Heart right ventricle (tissue), 16 donors: ENCODE measurements around the gene CATSPERB. TPM values are rescaled to one million over a fixed set of nuclear protein-coding genes. Genes with fewer than 3 reads are reported as not detected.
A peak's percentile ranks its signal among the peaks of the same experiment; 100 is the strongest.

Source experiments
- ATAC-seq, 8 donors: fragments of 200-7000 bp; cut with Tn5 transposase; one replicate each; pipeline ENCODE4 v1.9.1; 2020; ENCODE audit warnings: mild to moderate bottlenecking in 8 of 8, moderate library complexity in 8 of 8, moderate number of reproducible peaks in 1 of 8
- DNase-seq, 2 donors: peaks; one replicate each; pipeline ENCODE4 v3.0.0-alpha.2; 2020
- H3K27ac ChIP-seq, 10 donors: fragments of 200-600 bp; sonication (generic) in 2 of 10; one replicate each; pipeline versions ENCODE4 v1.5.0 to v1.8.0; 2020 to 2022; ENCODE audit warnings: mild to moderate bottlenecking in 3 of 10
- H3K27me3 ChIP-seq, 7 donors: fragments of 200-600 bp; one replicate each; pipeline ENCODE4 v1.8.0; 2021 to 2022; ENCODE audit warnings: mild to moderate bottlenecking in 2 of 7
- H3K36me3 ChIP-seq, 9 donors: fragments of 200-600 bp; sonication (generic) in 1 of 9; one replicate each; pipeline versions ENCODE4 v1.5.0 to v1.8.0; 2020 to 2022; ENCODE audit warnings: mild to moderate bottlenecking in 2 of 9
- H3K4me1 ChIP-seq, 9 donors: fragments of 200-600 bp; sonication (generic) in 1 of 9; one replicate each; pipeline versions ENCODE4 v1.5.0 to v1.8.0; 2020 to 2022; ENCODE audit warnings: mild to moderate bottlenecking in 4 of 9
- H3K4me3 ChIP-seq, 10 donors: fragments of 200-600 bp; sonication (generic) in 2 of 10; one replicate each; pipeline versions ENCODE4 v1.5.0 to v1.8.0; 2020 to 2022; ENCODE audit warnings: mild to moderate bottlenecking in 7 of 10, moderate library complexity in 2 of 10
- H3K9me3 ChIP-seq, 11 donors: fragments of 200-600 bp in 10 of 11; sonication (generic) in 2 of 11; one replicate each; pipeline versions ENCODE4 v1.5.0 to v1.8.0; 2013 to 2022; ENCODE audit warnings: mild to moderate bottlenecking in 2 of 11, control low read depth in 1 of 11, moderate library complexity in 1 of 11
- WGBS, 2 donors: extraction: QIAGEN DNeasy Blood & Tissue Kit; methylation state at CpG; one replicate each; pipeline ENCODE4 v1.1.7; 2013; ENCODE audit warnings: inconsistent platforms in 1 of 2; 5-methylcytosine and 5-hydroxymethylcytosine counted together
- intact Hi-C, 10 donors: fragments of 100-400 bp; cut with DNase I; formaldehyde crosslinking; loops; one replicate each; pipeline versions ENCODE4 v1.11.1 to v1.14.2; 2022
- polyA plus RNA-seq, 2 donors: library from polyadenylated mRNA; stranded (reverse); fragments of 200-250 nt; gene quantifications; one replicate each; pipeline ENCODE4 v1.2.3, GENCODE V29; 2013
- total RNA-seq, 10 donors: library from RNA; stranded (reverse); fragmentation: NEBNext Ultra II Directional in 3 of 10; extraction: Animal tissue kit (Norgen Biotek cat#: 25700) in 3 of 10; gene quantifications; one replicate each; pipeline versions ENCODE4 v1.2.1 to v1.2.4, GENCODE V29; 2021 to 2023
- TF ChIP-seq, protein P1 (sequence below), 9 donors: fragments of 200-600 bp; sonication (generic) in 2 of 9; IDR thresholded peaks; one replicate each; pipeline versions ENCODE4 v1.5.0 to v1.8.0; 2021 to 2022; ENCODE audit warnings: antibody characterized with exemption in 9 of 9, mild to moderate bottlenecking in 5 of 9, moderate library complexity in 1 of 9
- donor health status: Arrhythmogenic right ventricular cardiomyopathy.
- donor health status: ischemic (EF 13 %, LVEDD 7.1; RV severe dilation, severe dysfunction).
- donor health status: healthy with polysubstance abuse.
- donor health status: DM: no; HTN: yes; CAD: no.
- donor health status: DM: no; HTN: no; CAD: no.
- donor health status: ischemic (EF 25% LVEDD 6.9; RV normal size, moderate dysfunction).
- donor health status: ischemic (EF 25% LVEDD 5.7; RV mildly dilated, moderate dysfunction).
- donor health status: healthy.
- donor health status: DM: yes; HTN: yes; CAD: no.
- donor health status: Ischemic cardiomyopathy.
- donor health status: ischemic (EF 35%, LVEDD 5.7; RV mildly dilated, moderate dysfunction).
- donor health status: nonischemic (EF 11% LVEDD 7.7; RV severe dilation, severe dysfunction).
- donor health status: DM: yes; HTN: yes; CAD: no.
- donor health status: PGD.
- donor health status: ischemic (EF 29% LVEDD 5.4; RV normal size, mild dysfunction).
- donor health status: nonischemic (EF 23%, LVEDD 6.1; RV moderate dilation, normal function).

Gene CATSPERB
- total and polyA plus RNA-seq, 12 donors: 0.10 to 1.5 (median 0.57) TPM; not detected in 1

DNA sequence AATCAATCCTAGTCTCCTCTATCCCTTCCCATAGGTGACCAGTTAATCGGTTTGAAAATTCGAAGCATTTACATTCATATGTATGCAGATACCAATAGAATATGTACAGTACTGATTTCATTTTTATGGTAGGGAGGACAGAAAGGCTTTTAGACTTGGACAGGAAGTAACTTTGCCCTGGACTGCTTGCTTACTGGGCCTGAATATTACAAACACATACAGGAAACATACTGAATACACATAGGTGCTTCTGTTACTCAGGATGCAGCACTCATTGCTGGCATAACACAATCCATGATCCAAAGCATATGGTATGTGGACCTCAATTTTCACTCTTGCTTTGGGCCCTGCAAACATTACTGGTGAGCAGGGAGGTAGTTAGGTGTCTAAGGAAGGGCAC lies 71.1 kb downstream of the CATSPERB start:
- 41 to 71% methylated on average over 2 of the region's 2 CpGs for WGBS, 2 donors
- Histone ChIP-seq H3K4me1 (no peaks in the 10 kb centered on the region), H3K9me3 (peaks cover 0 to 5% (median 0%) of the 10 kb centered on the region in 11 donors), H3K27me3 (no peaks in the 10 kb centered on the region), H3K27ac (no peak overlapping the region), H3K36me3 (no peaks in the 10 kb centered on the region), H3K4me3 (no peak overlapping the region)
- ATAC-seq (no peak), DNase-seq (no peak)
- TF ChIP-seq, protein P1, sequence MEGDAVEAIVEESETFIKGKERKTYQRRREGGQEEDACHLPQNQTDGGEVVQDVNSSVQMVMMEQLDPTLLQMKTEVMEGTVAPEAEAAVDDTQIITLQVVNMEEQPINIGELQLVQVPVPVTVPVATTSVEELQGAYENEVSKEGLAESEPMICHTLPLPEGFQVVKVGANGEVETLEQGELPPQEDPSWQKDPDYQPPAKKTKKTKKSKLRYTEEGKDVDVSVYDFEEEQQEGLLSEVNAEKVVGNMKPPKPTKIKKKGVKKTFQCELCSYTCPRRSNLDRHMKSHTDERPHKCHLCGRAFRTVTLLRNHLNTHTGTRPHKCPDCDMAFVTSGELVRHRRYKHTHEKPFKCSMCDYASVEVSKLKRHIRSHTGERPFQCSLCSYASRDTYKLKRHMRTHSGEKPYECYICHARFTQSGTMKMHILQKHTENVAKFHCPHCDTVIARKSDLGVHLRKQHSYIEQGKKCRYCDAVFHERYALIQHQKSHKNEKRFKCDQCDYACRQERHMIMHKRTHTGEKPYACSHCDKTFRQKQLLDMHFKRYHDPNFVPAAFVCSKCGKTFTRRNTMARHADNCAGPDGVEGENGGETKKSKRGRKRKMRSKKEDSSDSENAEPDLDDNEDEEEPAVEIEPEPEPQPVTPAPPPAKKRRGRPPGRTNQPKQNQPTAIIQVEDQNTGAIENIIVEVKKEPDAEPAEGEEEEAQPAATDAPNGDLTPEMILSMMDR (IDR thresholded peaks at IDR 0.05): no peak
- intact Hi-C loops: no loop called here

DNA sequence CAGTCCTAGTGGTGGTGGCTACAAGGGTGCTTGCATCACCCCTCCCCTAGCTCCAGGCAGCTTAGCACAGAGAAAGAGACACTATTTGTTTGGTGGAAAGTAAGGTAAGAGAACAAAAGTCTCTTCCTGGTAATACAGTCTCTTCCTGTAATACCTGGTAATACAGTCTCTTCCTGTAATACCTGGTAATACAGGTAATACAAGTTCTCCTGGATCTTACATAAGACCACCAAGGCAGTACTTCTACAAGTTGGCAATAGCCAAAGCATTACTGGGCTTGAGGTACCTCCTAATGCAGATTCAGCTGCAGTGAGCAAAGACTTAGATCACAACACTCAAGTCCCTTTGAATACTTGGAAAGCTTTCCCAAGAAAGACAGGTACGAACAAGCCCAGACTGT lies 77.0 kb downstream of the CATSPERB start:
- ATAC-seq: no peak
- TF ChIP-seq, protein P1 (IDR thresholded peaks at IDR 0.05): no peak
- peaks cover 0 to 8% (median 0%) of the 10 kb centered on the region in 7 donors for H3K27me3 ChIP-seq
- H3K9me3 ChIP-seq: peaks cover 0 to 7% (median 0%) of the 10 kb centered on the region in 11 donors
- H3K27ac ChIP-seq: no peak overlapping the region
- no peaks in the 10 kb centered on the region for H3K4me1 ChIP-seq
- intact Hi-C loops: loop anchor here in 8 of 10 donors (5.0 to 10.0 kb wide), 4 partner anchors 257 to 342 kb away; no protein-coding TSS in a partner anchor
- no peak for DNase-seq
- no peaks in the 10 kb centered on the region for H3K36me3 ChIP-seq
- WGBS, 2 donors: 79 to 93% methylated on average over 1 of the region's 1 CpG
- H3K4me3 ChIP-seq: no peak overlapping the region

DNA sequence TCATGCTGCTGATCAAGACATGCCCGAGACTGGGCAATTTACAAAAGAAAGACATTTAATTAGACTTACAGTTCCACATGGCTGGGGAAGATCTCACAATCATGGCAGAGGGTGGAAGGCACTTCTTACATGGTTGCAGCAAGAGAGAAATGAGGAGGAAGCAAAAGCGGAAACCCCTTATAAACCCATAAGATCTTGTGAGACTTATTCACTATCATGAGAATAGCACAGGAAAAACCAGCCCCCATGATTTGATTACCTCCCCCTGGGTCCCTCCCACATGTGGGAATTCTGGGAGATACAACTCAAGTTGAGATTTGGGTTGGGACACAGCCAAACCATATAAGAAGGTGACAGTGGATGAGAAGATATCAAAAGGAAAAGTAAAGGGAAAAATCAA lies 78.4 kb downstream of the CATSPERB start:
- TF ChIP-seq, protein P1 (IDR thresholded peaks at IDR 0.05): no peak
- H3K36me3 ChIP-seq: no peaks in the 10 kb centered on the region
- no peak overlapping the region for H3K27ac ChIP-seq
- H3K4me1 ChIP-seq: no peaks in the 10 kb centered on the region
- no peak for ATAC-seq
- peaks cover 0 to 7% (median 0%) of the 10 kb centered on the region in 11 donors for H3K9me3 ChIP-seq
- peaks cover 0 to 13% (median 0%) of the 10 kb centered on the region in 7 donors for H3K27me3 ChIP-seq
- H3K4me3 ChIP-seq: no peak overlapping the region
- 92 to 97% methylated on average over 2 of the region's 2 CpGs for WGBS, 2 donors
- intact Hi-C loops: loop anchor here in 8 of 10 donors (5.0 to 10.0 kb wide), 4 partner anchors 259 to 344 kb away; no protein-coding TSS in a partner anchor
- no peak for DNase-seq

DNA sequence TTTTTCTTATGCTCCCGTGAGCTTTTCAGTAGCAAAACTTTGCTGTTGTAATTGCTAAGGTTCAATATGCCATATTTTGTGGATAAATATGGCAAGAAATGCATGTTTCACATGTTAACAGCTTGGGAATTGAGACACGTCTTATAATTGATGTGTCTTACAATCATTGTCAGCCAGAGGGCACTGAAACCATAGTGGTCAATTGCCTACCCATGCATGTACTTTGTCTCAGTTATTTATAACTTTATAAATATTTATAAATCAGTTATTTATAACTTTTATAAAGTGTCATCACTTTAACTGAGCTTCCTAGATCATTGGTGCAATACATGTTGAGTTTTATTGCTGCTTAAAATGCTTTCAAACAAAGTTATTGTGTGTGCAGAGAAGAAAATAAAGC lies 82.0 kb downstream of the CATSPERB start:
- 21 to 22% methylated on average over 2 of the region's 2 CpGs for WGBS, 2 donors
- H3K9me3 ChIP-seq: no peaks in the 10 kb centered on the region
- TF ChIP-seq, protein P1 (IDR thresholded peaks at IDR 0.05): peak; percentile 27 to 73 (median 66)
- H3K4me3 ChIP-seq: no peak overlapping the region
- peak in 1 of 2 donors; percentile 11 for DNase-seq
- H3K27ac ChIP-seq: no peak overlapping the region
- no peak for ATAC-seq
- intact Hi-C loops: loop anchor here in 9 of 10 donors (5.0 to 10.0 kb wide), 4 partner anchors 262 to 347 kb away; no protein-coding TSS in a partner anchor
- no peaks in the 10 kb centered on the region for H3K36me3 ChIP-seq
- peaks cover 0 to 13% (median 0%) of the 10 kb centered on the region in 7 donors for H3K27me3 ChIP-seq
- no peaks in the 10 kb centered on the region for H3K4me1 ChIP-seq
